GM12892 (cell line): Measurements from ENCODE around the gene ARHGAP22.

Experiments used
- DNase-seq: peaks from one replicate; pipeline ENCODE4 v3.0.0; 2011; ENCODE audit not compliant: insufficient read length
- FAIRE-seq: peaks from 2 replicates; lab custom pipeline; 2011; peaks lifted over from hg19 to GRCh38; lab: Jason Lieb, UNC
- POLR2A ChIP-seq: IDR thresholded peaks from 2 replicates; pipeline ENCODE4 v1.6.1; 2011; ENCODE audit warnings: low read depth, low read length, control low read depth
- POLR2AphosphoS5 ChIP-seq: IDR thresholded peaks from 2 replicates; pipeline ENCODE4 v1.6.1; 2011; ENCODE audit warnings: low read depth, low read length, control low read depth
- TAF1 ChIP-seq: IDR thresholded peaks from 2 replicates; pipeline ENCODE4 v1.6.1; 2011; ENCODE audit warnings: low read depth, mild to moderate bottlenecking, control low read depth, low read length, borderline replicate concordance

Gene ARHGAP22

GRCh38 chr10:48627984-48628609 lies 23.2 kb upstream of the ARHGAP22 start:
- no peak for TF ChIP-seq POLR2A
- DNase-seq (no peak), FAIRE-seq (no peak)

GRCh38 chr10:48626986-48627731 lies 22.3 kb upstream of the ARHGAP22 start:
- DNase-seq (no peak), FAIRE-seq (no peak)
- TF ChIP-seq POLR2AphosphoS5 (no peak), POLR2A (no peak), TAF1 (no peak)

GRCh38 chr10:48626447-48626846 lies 21.6 kb upstream of the ARHGAP22 start:
- no peak for DNase-seq
- TF ChIP-seq POLR2AphosphoS5 (no peak), TAF1 (no peak), POLR2A (no peak)
- FAIRE-seq = no peak

- DNase-seq (no peak), FAIRE-seq (no peak)
- TF ChIP-seq POLR2AphosphoS5 (no peak), POLR2A (no peak), TAF1 (no peak)
Measured at GRCh38 chr10:48625826-48626134, 20.9 kb upstream of the ARHGAP22 start.

- DNase-seq = no peak
- FAIRE-seq = no peak
- no peak for TF ChIP-seq POLR2AphosphoS5
- TF ChIP-seq POLR2A = no peak
- no peak for TF ChIP-seq TAF1
Measured at GRCh38 chr10:48623607-48624132, 18.8 kb upstream of the ARHGAP22 start.

- FAIRE-seq = no peak
Measured at GRCh38 chr10:48623009-48623408, 18.1 kb upstream of the ARHGAP22 start.

GRCh38 chr10:48620719-48621118 lies 15.8 kb upstream of the ARHGAP22 start:
- DNase-seq = no peak
- FAIRE-seq = no peak
- no peak for TF ChIP-seq POLR2AphosphoS5
- no peak for TF ChIP-seq POLR2A
- TF ChIP-seq TAF1 = no peak

More at GRCh38 chr10:48623009-48623408, 18.1 kb upstream of the ARHGAP22 start:
- no peak for DNase-seq
- no peak for TF ChIP-seq TAF1
- TF ChIP-seq POLR2A = no peak

GRCh38 chr10:48616436-48616835 lies 11.6 kb upstream of the ARHGAP22 start:
- TF ChIP-seq POLR2AphosphoS5 (no peak), TAF1 (no peak), POLR2A (no peak)
- no peak for FAIRE-seq

GRCh38 chr10:48614481-48615390 lies 9.9 kb upstream of the ARHGAP22 start:
- FAIRE-seq (peak; percentile 93), DNase-seq (no peak)
- no peak for TF ChIP-seq POLR2AphosphoS5
- TF ChIP-seq TAF1 = no peak

More at GRCh38 chr10:48616436-48616835, 11.6 kb upstream of the ARHGAP22 start:
- no peak for DNase-seq

- FAIRE-seq = no peak
- no peak for DNase-seq
- TF ChIP-seq POLR2AphosphoS5 (no peak), TAF1 (no peak), POLR2A (no peak)
Measured at GRCh38 chr10:48613016-48613415, 8.1 kb upstream of the ARHGAP22 start.

- FAIRE-seq = no peak
- no peak for TF ChIP-seq TAF1
- no peak for TF ChIP-seq POLR2AphosphoS5
- no peak for TF ChIP-seq POLR2A
- no peak for DNase-seq
Measured at GRCh38 chr10:48612236-48612943, 7.5 kb upstream of the ARHGAP22 start.
